Measurements from ENCODE around the gene ZNF346.

- TF ChIP-seq CTCF (IDR thresholded peaks at IDR 0.05) (no peak), POLR2A (IDR thresholded peaks at IDR 0.05) (no peak)
These were observed 13.8 kb upstream of the ZNF346 start for GRCh38 chr5:177008716-177009115.

All from lower leg skin (tissue), 3 donors.